GM19351 (cell line): ENCODE measurements around the gene SLC22A8.
A peak's percentile ranks its signal among the peaks of the same experiment; 100 is the strongest.
"Not testable (repeated sequence)": the region's sequence is repeated elsewhere in the genome, so short reads cannot be mapped to it uniquely, and the experiment has no call there.

Experiments
- ATAC-seq: cut with Tn5 transposase; IDR thresholded peaks from one replicate; pipeline ENCODE4 v1.9.1; 2021; ENCODE audit warnings: mild to moderate bottlenecking, moderate library complexity; ENCODE audit not compliant: unreplicated experiment

SLC22A8 gene

GRCh38 chr11:63015521-63016215, at the start of gene SLC22A8:
Gene SLC22A8 (minus strand): TSS chr11:63015841. CDS start chr11:63014958, 883 bp downstream.
- no peak for ATAC-seq

- ATAC-seq = not testable (repeated sequence)
These were observed 30.6 kb upstream of the SLC22A8 start for GRCh38 chr11:63046203-63046602.

- no peak for ATAC-seq
These were observed 27.0 kb upstream of the SLC22A8 start for GRCh38 chr11:63042596-63042995.

GRCh38 chr11:63032457-63032856, 16.8 kb upstream of the SLC22A8 start:
- no peak for ATAC-seq

GRCh38 chr11:63023841-63024648, 8.4 kb upstream of the SLC22A8 start:
- ATAC-seq = peak; percentile 62

GRCh38 chr11:63023222-63023814, 7.7 kb upstream of the SLC22A8 start:
- ATAC-seq = no peak

GRCh38 chr11:63022441-63022840, 6.8 kb upstream of the SLC22A8 start:
- no peak for ATAC-seq

GRCh38 chr11:63020671-63021291, 5.1 kb upstream of the SLC22A8 start:
- no peak for ATAC-seq

GRCh38 chr11:63019506-63019905, 3.9 kb upstream of the SLC22A8 start:
- no peak for ATAC-seq

- ATAC-seq = no peak
These were observed 1.8 kb upstream of the SLC22A8 start for GRCh38 chr11:63017306-63017974.

- no peak for ATAC-seq
These were observed 1.1 kb downstream of the SLC22A8 start for GRCh38 chr11:63014408-63015055.

GRCh38 chr11:63012839-63013238, 2.8 kb downstream of the SLC22A8 start:
- no peak for ATAC-seq

- ATAC-seq = no peak
These were observed 3.2 kb downstream of the SLC22A8 start for GRCh38 chr11:63012430-63012829.

- no peak for ATAC-seq
These were observed 4.7 kb downstream of the SLC22A8 start for GRCh38 chr11:63010934-63011439.

GRCh38 chr11:63007920-63008319, 7.7 kb downstream of the SLC22A8 start:
- no peak for ATAC-seq

- no peak for ATAC-seq
These were observed 14.2 kb downstream of the SLC22A8 start for GRCh38 chr11:63001456-63001855.

GRCh38 chr11:62999649-63000048, 16.0 kb downstream of the SLC22A8 start:
- ATAC-seq = no peak

GRCh38 chr11:62999156-62999555, 16.5 kb downstream of the SLC22A8 start:
- no peak for ATAC-seq

GRCh38 chr11:62996271-62996670, 19.4 kb downstream of the SLC22A8 start:
- ATAC-seq = no peak

- no peak for ATAC-seq
These were observed 20.9 kb downstream of the SLC22A8 start for GRCh38 chr11:62994775-62995174.
